ENCODE results near the gene BMX.

BMX gene

GRCh38 chrX:15567267-15567666 lies 66.7 kb downstream of the BMX start:
- in situ Hi-C loops (cut with HindIII; ENCODE audit: low sequenced_read_pairs), result no loop called here

GRCh38 chrX:15567886-15568616 lies 67.4 kb downstream of the BMX start:
- in situ Hi-C loops (cut with HindIII; ENCODE audit: low sequenced_read_pairs), result no loop called here

GRCh38 chrX:15570145-15570544 lies 69.5 kb downstream of the BMX start:
- in situ Hi-C loops (cut with HindIII; ENCODE audit: low sequenced_read_pairs), result no loop called here

- in situ Hi-C loops (cut with HindIII; ENCODE audit: low sequenced_read_pairs), result no loop called here
Measured at GRCh38 chrX:15574017-15574416, 73.4 kb downstream of the BMX start.

- in situ Hi-C loops (cut with HindIII; ENCODE audit: low sequenced_read_pairs), result no loop called here
Measured at GRCh38 chrX:15576019-15576418, 75.4 kb downstream of the BMX start.

GRCh38 chrX:15579778-15580747 lies 79.5 kb downstream of the BMX start:
- in situ Hi-C loops (cut with HindIII; ENCODE audit: low sequenced_read_pairs), result no loop called here

- in situ Hi-C loops (cut with HindIII; ENCODE audit: low sequenced_read_pairs), result no loop called here
Measured at GRCh38 chrX:15594371-15594770, 93.8 kb downstream of the BMX start.

GRCh38 chrX:15598026-15598425 lies 97.4 kb downstream of the BMX start:
- in situ Hi-C loops (cut with HindIII; ENCODE audit: low sequenced_read_pairs), result no loop called here

- in situ Hi-C loops (cut with HindIII; ENCODE audit: low sequenced_read_pairs), result no loop called here
Measured at GRCh38 chrX:15599461-15599860, 98.9 kb downstream of the BMX start.

GRCh38 chrX:15600049-15600448 lies 99.4 kb downstream of the BMX start:
- in situ Hi-C loops (cut with HindIII; ENCODE audit: low sequenced_read_pairs), result no loop called here

GRCh38 chrX:15600745-15601144 lies 100.1 kb downstream of the BMX start, which contains the start of gene ACE2:
ACE2 (minus strand) TSS chrX:15600960; CDS start chrX:15600911, 49 bp downstream.
- in situ Hi-C loops (cut with HindIII; ENCODE audit: low sequenced_read_pairs), result no loop called here

GRCh38 chrX:15601932-15602331 lies 101.3 kb downstream of the BMX start:
- in situ Hi-C loops (cut with HindIII; ENCODE audit: low sequenced_read_pairs), result no loop called here

- in situ Hi-C loops (cut with HindIII; ENCODE audit: low sequenced_read_pairs), result no loop called here
Measured at GRCh38 chrX:15602761-15603160, 102.2 kb downstream of the BMX start.

- in situ Hi-C loops (cut with HindIII; ENCODE audit: low sequenced_read_pairs), result no loop called here
Measured at GRCh38 chrX:15605226-15605625, 104.6 kb downstream of the BMX start.

All from endothelial cell of hepatic sinusoid (primary cell).